K562 (cell line): ENCODE measurements around the gene DZIP3.

ENCODE experiments used
- BRF2 ChIP-seq: IDR thresholded peaks from 3 replicates; pipeline ENCODE4 v1.6.1; 2011; ENCODE audit warnings: borderline replicate concordance, mild to moderate bottlenecking; ENCODE audit not compliant: insufficient read length, insufficient read depth
- ETV6 ChIP-seq, 3 experiments: fragments of 150-350 bp in 1 of 3; sonication (generic) in 1 of 3; formaldehyde crosslinking in 1 of 3; IDR thresholded peaks; 2 replicates each; pipeline versions ENCODE4 v1.6.1 to v1.8.0; 2014 to 2022; ENCODE audit warnings: borderline replicate concordance in 2 of 3, low read depth in 2 of 3, antibody characterized with exemption in 1 of 3, low read length in 1 of 3, mild to moderate bottlenecking in 1 of 3, missing genetic modification reagents in 1 of 3
- KLF10 ChIP-seq: fragments of 250-450 bp; sonication (Bioruptor Pico); IDR thresholded peaks from 2 replicates; pipeline ENCODE4 v1.6.1; 2021; ENCODE audit warnings: matching md5 sums
- POLR2A ChIP-seq: fragments of 450-650 bp; conservative IDR thresholded peaks from 2 replicates; pipeline ENCODE4 v1.6.1; 2016
- REST ChIP-seq, 2 experiments: fragments of 450-650 bp; formaldehyde crosslinking in 1 of 2; IDR thresholded peaks; 2 replicates each; pipeline versions ENCODE4 v1.4.0 to v1.6.1; 2014 to 2020; ENCODE audit warnings: mild to moderate bottlenecking in 2 of 2, borderline replicate concordance in 1 of 2, low read depth in 1 of 2
- SP1 ChIP-seq: sonication (generic); formaldehyde crosslinking; IDR thresholded peaks from 2 replicates; pipeline ENCODE4 v1.8.1; 2022; ENCODE audit warnings: mild to moderate bottlenecking, missing genetic modification reagents
- SRSF7 ChIP-seq: fragments of 200-400 bp; formaldehyde crosslinking; optimal IDR thresholded peaks from 2 replicates; pipeline ENCODE3; 2017; ENCODE audit warnings: mild to moderate bottlenecking, low read depth, low read length
- ZKSCAN1 ChIP-seq: fragments of 150-350 bp; IDR thresholded peaks from 2 replicates; pipeline ENCODE4 v1.6.1; 2016; ENCODE audit warnings: low read depth, low read length
- ZNF512 ChIP-seq: IDR thresholded peaks from 2 replicates; pipeline ENCODE4 v1.6.1; 2016; ENCODE audit warnings: missing genetic modification characterization, missing compliant biosample characterization
- ZZZ3 ChIP-seq: fragments of 450-650 bp; IDR thresholded peaks from 2 replicates; pipeline ENCODE4 v1.6.1; 2016; ENCODE audit warnings: antibody characterized with exemption, mild to moderate bottlenecking, moderate library complexity
- TF ChIP-seq, protein P1 (sequence below), 3 experiments: IDR thresholded peaks in 2 of 3; conservative IDR thresholded peaks in 1 of 3; 2 replicates each; pipeline ENCODE4 v1.5.1; 2011 to 2012; ENCODE audit warnings: low read length in 3 of 3, mild to moderate bottlenecking in 3 of 3, control low read depth in 2 of 3, improper control_type of control experiment in 1 of 3, inconsistent platforms in 1 of 3, low read depth in 1 of 3, mixed read lengths in 1 of 3, moderate library complexity in 1 of 3; ENCODE audit not compliant: insufficient read depth in 2 of 3

GRCh38 chr3:108669208-108669607 is 79.7 kb downstream of the DZIP3 start:
- no peak for TF ChIP-seq ETV6 (IDR thresholded peaks at IDR 0.05; ENCODE audit: borderline replicate concordance in 1 of 2, low read depth in 2 of 2, low read length in 1 of 2)
- TF ChIP-seq ETV6 (CRISPR knock-in tag; IDR thresholded peaks at IDR 0.05; ENCODE audit: borderline replicate concordance): no peak
- no peak for TF ChIP-seq ZNF512 (tag)
- TF ChIP-seq SRSF7: no peak
- no peak for TF ChIP-seq ZKSCAN1
- TF ChIP-seq, protein P1, sequence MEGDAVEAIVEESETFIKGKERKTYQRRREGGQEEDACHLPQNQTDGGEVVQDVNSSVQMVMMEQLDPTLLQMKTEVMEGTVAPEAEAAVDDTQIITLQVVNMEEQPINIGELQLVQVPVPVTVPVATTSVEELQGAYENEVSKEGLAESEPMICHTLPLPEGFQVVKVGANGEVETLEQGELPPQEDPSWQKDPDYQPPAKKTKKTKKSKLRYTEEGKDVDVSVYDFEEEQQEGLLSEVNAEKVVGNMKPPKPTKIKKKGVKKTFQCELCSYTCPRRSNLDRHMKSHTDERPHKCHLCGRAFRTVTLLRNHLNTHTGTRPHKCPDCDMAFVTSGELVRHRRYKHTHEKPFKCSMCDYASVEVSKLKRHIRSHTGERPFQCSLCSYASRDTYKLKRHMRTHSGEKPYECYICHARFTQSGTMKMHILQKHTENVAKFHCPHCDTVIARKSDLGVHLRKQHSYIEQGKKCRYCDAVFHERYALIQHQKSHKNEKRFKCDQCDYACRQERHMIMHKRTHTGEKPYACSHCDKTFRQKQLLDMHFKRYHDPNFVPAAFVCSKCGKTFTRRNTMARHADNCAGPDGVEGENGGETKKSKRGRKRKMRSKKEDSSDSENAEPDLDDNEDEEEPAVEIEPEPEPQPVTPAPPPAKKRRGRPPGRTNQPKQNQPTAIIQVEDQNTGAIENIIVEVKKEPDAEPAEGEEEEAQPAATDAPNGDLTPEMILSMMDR (IDR thresholded peaks at IDR 0.05 in 2 of 3, conservative IDR thresholded peaks at IDR 0.05 in 1 of 3; ENCODE audit: insufficient read depth in 2 of 3, low read depth in 1 of 3, low read length in 3 of 3): no peak
- no peak for TF ChIP-seq POLR2A
- TF ChIP-seq KLF10 (CRISPR knock-in tag): no peak
- TF ChIP-seq SP1 (CRISPR knock-in tag): no peak
- no peak for TF ChIP-seq ZZZ3
- TF ChIP-seq BRF2: no peak
- TF ChIP-seq REST (IDR thresholded peaks at IDR 0.05; ENCODE audit: borderline replicate concordance): no peak
- no peak for TF ChIP-seq REST (CRISPR knock-in tag; IDR thresholded peaks at IDR 0.05; ENCODE audit: low read depth)
